OCI-LY1 (cell line): Measurements from ENCODE around the gene KRTAP10-7.

ENCODE experiments used
- H2AFZ ChIP-seq: fragments of 200-600 bp; sonication (generic), shearing (Covaris generic); 2 replicates; pipeline ENCODE4 v1.6.0; 2014; ENCODE audit warnings: antibody characterized with exemption, mild to moderate bottlenecking, low read length
- H3F3A ChIP-seq: fragments of 200-600 bp; sonication (generic), shearing (Covaris generic); 2 replicates; pipeline ENCODE4 v1.6.0; 2014; ENCODE audit warnings: mild to moderate bottlenecking, antibody characterized with exemption, low read length, moderate library complexity; ENCODE audit not compliant: insufficient read depth
- H3K27ac ChIP-seq: fragments of 200-600 bp; sonication (generic); 2 replicates; pipeline ENCODE4 v1.5.1; 2014; ENCODE audit warnings: low read length, mixed run types, mild to moderate bottlenecking, low read depth; ENCODE audit not compliant: poor library complexity, severe bottlenecking
- H3K27me3 ChIP-seq: fragments of 200-600 bp; sonication (generic); 2 replicates; pipeline ENCODE4 v1.6.0; 2014; ENCODE audit warnings: antibody characterized with exemption, mild to moderate bottlenecking, low read length, moderate library complexity; ENCODE audit not compliant: insufficient read depth
- H3K36me3 ChIP-seq: fragments of 200-600 bp; sonication (generic); 2 replicates; pipeline ENCODE4 v1.6.1; 2014; ENCODE audit warnings: mild to moderate bottlenecking, antibody characterized with exemption, low read length, moderate library complexity, mixed read lengths; ENCODE audit not compliant: insufficient read depth
- H3K4me1 ChIP-seq: fragments of 200-600 bp; sonication (generic); 2 replicates; pipeline ENCODE4 v1.5.1; 2014; ENCODE audit warnings: mild to moderate bottlenecking, low read length, moderate library complexity; ENCODE audit not compliant: insufficient read depth, severe bottlenecking
- H3K4me2 ChIP-seq: fragments of 200-600 bp; sonication (generic), shearing (Covaris generic); 2 replicates; pipeline ENCODE4 v1.6.1; 2014; ENCODE audit warnings: low read length
- H3K4me3 ChIP-seq: fragments of 200-600 bp; sonication (generic); 2 replicates; pipeline ENCODE4 v1.5.1; 2014; ENCODE audit warnings: low read length, low read depth, mild to moderate bottlenecking, mixed read lengths; ENCODE audit not compliant: poor library complexity, severe bottlenecking
- H3K79me2 ChIP-seq: fragments of 200-600 bp; shearing (Covaris generic); 2 replicates; pipeline ENCODE4 v1.6.1; 2016; ENCODE audit warnings: mixed run types, low read length, mixed read lengths; ENCODE audit not compliant: insufficient read depth
- H3K9ac ChIP-seq: fragments of 200-600 bp; sonication (generic), shearing (Covaris generic); 2 replicates; pipeline ENCODE4 v1.6.1; 2014; ENCODE audit warnings: mild to moderate bottlenecking, low read length, mixed read lengths
- H3K9me2 ChIP-seq: fragments of 200-600 bp; sonication (generic), shearing (Covaris generic); 2 replicates; pipeline ENCODE4 v1.6.1; 2014; ENCODE audit warnings: low read depth, mild to moderate bottlenecking, low read length, mixed read lengths
- H3K9me3 ChIP-seq: fragments of 200-600 bp; shearing (Covaris generic); 2 replicates; pipeline ENCODE4 v1.6.1; 2014; ENCODE audit warnings: low read length, mixed read lengths
- H4K20me1 ChIP-seq: fragments of 200-600 bp; sonication (generic), shearing (Covaris generic); 2 replicates; pipeline ENCODE4 v1.6.0; 2016; ENCODE audit warnings: mild to moderate bottlenecking, low read length; ENCODE audit not compliant: insufficient read depth
- EZH2 ChIP-seq: fragments of 200-600 bp; sonication (generic), shearing (Covaris generic); IDR thresholded peaks from 2 replicates; pipeline ENCODE4 v1.8.0; 2017; ENCODE audit warnings: borderline replicate concordance, mixed run types, mild to moderate bottlenecking, antibody characterized with exemption, low read length, moderate library complexity, mixed read lengths
- TF ChIP-seq, protein P1 (sequence below): fragments of 200-600 bp; sonication (generic), shearing (Covaris generic); IDR thresholded peaks from 2 replicates; pipeline ENCODE4 v1.5.1; 2017; ENCODE audit warnings: mild to moderate bottlenecking, antibody characterized with exemption, low read length, moderate library complexity, mixed read lengths

The KRTAP10-7 gene

DNA sequence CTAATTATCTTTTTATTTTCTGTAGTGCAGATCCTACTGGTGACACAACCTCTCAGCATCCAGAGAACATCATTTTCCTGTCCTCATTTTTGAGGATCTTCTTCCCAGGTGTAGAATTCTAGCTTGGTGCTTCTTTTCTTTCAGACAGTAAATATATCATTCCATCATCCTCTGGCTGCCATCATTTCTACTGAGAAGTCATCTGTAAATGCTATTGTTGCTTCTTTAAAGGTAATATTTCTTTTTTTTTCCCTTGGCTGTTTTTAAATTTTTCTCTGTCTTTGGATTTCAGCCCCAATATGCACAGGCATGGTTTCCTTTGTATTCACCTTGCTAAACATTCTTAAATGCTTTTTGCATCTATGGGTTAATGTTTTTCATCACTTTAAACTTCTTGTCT, 23.2 kb downstream of the KRTAP10-7 start:
- Histone ChIP-seq H3K27me3 (no peaks in the 10 kb centered on the region; the same call in 1 of the 2 replicates), H2AFZ (no peak overlapping the region), H3K9me2 (no peaks in the 10 kb centered on the region), H3K79me2 (no peaks in the 10 kb centered on the region), H3K4me2 (no peak overlapping the region), H3K4me1 (peaks cover 6% of the 10 kb centered on the region), H4K20me1 (no peaks in the 10 kb centered on the region), H3F3A (no peaks in the 10 kb centered on the region), H3K4me3 (no peak overlapping the region), H3K36me3 (no peaks in the 10 kb centered on the region), H3K9ac (no peak overlapping the region), H3K9me3 (peaks cover 14% of the 10 kb centered on the region), H3K27ac (no peak overlapping the region)
- TF ChIP-seq EZH2 = no peak
- TF ChIP-seq, protein P1, sequence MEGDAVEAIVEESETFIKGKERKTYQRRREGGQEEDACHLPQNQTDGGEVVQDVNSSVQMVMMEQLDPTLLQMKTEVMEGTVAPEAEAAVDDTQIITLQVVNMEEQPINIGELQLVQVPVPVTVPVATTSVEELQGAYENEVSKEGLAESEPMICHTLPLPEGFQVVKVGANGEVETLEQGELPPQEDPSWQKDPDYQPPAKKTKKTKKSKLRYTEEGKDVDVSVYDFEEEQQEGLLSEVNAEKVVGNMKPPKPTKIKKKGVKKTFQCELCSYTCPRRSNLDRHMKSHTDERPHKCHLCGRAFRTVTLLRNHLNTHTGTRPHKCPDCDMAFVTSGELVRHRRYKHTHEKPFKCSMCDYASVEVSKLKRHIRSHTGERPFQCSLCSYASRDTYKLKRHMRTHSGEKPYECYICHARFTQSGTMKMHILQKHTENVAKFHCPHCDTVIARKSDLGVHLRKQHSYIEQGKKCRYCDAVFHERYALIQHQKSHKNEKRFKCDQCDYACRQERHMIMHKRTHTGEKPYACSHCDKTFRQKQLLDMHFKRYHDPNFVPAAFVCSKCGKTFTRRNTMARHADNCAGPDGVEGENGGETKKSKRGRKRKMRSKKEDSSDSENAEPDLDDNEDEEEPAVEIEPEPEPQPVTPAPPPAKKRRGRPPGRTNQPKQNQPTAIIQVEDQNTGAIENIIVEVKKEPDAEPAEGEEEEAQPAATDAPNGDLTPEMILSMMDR = no peak

DNA sequence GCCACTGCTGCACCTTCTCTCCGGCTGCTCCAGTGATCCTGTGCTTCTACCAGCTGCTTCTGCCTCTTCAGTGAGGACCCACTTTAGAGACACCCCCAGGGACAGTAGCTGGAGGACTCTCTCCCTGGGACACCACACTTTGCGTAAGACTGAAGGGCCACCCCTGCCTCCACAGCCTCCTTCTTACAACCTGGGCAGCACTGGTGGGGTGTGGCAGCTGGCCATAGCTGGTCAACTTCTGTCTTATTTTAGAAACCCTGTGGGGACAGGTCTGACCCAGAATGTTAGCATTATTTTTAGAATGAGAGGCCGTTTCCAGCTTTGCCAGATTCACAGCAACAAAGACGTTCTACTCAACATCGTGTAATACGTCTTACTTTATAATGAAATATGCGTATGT, 25.4 kb downstream of the KRTAP10-7 start:
- Histone ChIP-seq H3F3A (no peaks in the 10 kb centered on the region), H3K9ac (no peak overlapping the region), H3K36me3 (no peaks in the 10 kb centered on the region), H3K4me3 (no peak overlapping the region), H2AFZ (no peak overlapping the region), H3K4me2 (no peak overlapping the region), H4K20me1 (no peaks in the 10 kb centered on the region), H3K9me3 (peaks cover 10% of the 10 kb centered on the region), H3K4me1 (no peaks in the 10 kb centered on the region), H3K27ac (no peak overlapping the region), H3K27me3 (no peaks in the 10 kb centered on the region; the same call in 1 of the 2 replicates), H3K79me2 (no peaks in the 10 kb centered on the region), H3K9me2 (no peaks in the 10 kb centered on the region)
- no peak for TF ChIP-seq EZH2
- TF ChIP-seq, protein P1 = no peak

DNA sequence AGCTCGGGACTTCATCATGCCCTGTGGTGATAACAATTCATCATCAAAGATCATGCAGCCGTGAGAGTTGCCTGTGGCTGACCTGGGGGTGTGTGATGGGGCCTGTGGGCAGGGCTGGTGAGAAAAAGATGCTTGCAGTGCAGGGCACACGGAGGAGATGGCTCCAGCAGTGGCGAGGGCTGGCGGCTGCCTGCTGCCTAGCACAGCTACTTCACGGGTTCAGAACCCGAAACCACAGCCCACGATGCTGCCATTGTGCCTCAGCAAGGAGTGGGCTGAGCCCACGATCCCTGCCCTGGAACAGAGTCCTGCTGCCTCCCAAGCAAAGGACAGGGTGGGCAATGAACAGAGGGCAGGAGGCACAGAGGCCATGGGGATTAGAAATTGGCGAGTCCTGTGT, 25.9 kb downstream of the KRTAP10-7 start:
- Histone ChIP-seq H3K4me1 (no peaks in the 10 kb centered on the region), H3K79me2 (no peaks in the 10 kb centered on the region), H3F3A (no peaks in the 10 kb centered on the region), H3K27me3 (no peaks in the 10 kb centered on the region), H3K4me2 (no peak overlapping the region), H2AFZ (no peak overlapping the region), H3K4me3 (no peak overlapping the region), H3K9me2 (no peaks in the 10 kb centered on the region), H3K9ac (no peak overlapping the region), H4K20me1 (no peaks in the 10 kb centered on the region), H3K36me3 (no peaks in the 10 kb centered on the region), H3K27ac (no peak overlapping the region), H3K9me3 (peaks cover 10% of the 10 kb centered on the region)
- TF ChIP-seq, protein P1 = no peak
- TF ChIP-seq EZH2 = no peak
